HG03558 (cell line): Measurements from ENCODE around the gene C1QA.

ENCODE experiments used
- ATAC-seq: cut with Tn5 transposase; IDR thresholded peaks from one replicate; pipeline ENCODE4 v1.9.1; 2021; ENCODE audit warnings: moderate number of reproducible peaks; ENCODE audit not compliant: unreplicated experiment; ENCODE audit errors: extremely low read depth

Gene C1QA

GRCh38 chr1:22638476-22639234 lies 2.2 kb downstream of the C1QA start:
- ATAC-seq = no peak

GRCh38 chr1:22639286-22639685 lies 2.9 kb downstream of the C1QA start:
- no peak for ATAC-seq

DNA sequence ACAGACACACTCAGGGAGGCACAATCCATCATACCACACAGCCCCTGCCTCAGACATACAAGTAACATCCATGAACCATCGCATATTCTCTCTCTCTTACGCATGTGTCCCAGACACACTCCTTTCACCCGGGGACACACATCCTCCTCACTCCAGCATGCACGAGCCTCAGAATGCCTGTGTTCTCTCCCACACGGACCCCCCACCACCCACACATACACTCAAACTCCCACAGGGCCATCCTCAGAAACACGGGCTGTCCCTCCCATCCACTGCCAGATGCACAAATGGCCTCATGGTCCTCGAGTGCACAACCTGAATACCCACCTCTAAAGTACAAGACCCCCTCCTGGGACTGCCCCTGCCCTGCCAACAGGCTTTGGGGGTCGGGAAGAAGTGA lies 4.8 kb downstream of the C1QA start:
- no peak for ATAC-seq

GRCh38 chr1:22641906-22642636 lies 5.6 kb downstream of the C1QA start:
- ATAC-seq = no peak

- no peak for ATAC-seq
Observed at GRCh38 chr1:22643381-22643780, 7.0 kb downstream of the C1QA start, which contains the start of gene C1QC. TSS of gene C1QC (plus strand) at chr1:22643633. CDS start at chr1:22644024, 391 bp downstream.

- no peak for ATAC-seq
Observed at GRCh38 chr1:22643928-22644327, 7.5 kb downstream of the C1QA start.

DNA sequence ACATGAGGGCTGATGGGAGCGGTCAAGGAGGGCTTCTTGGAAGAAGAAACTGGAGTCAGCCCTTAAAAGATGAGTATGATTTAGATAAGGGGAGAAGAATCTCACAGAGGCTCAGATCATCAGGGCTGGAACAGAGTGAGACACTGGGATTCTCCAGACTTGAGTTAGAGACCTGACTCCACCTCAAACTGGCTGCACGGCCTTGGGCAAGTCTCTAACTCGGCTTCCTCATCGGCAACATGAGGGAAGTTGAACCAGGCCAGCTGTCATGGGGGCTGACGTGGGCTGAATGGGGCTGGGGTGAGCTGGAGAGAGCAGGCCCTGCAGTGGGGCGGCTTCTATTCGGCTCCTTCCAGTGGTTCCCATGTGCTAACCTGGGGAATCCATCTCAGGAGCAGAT lies 9.5 kb downstream of the C1QA start:
- no peak for ATAC-seq

GRCh38 chr1:22646384-22646783 lies 10.0 kb downstream of the C1QA start:
- ATAC-seq = no peak

DNA sequence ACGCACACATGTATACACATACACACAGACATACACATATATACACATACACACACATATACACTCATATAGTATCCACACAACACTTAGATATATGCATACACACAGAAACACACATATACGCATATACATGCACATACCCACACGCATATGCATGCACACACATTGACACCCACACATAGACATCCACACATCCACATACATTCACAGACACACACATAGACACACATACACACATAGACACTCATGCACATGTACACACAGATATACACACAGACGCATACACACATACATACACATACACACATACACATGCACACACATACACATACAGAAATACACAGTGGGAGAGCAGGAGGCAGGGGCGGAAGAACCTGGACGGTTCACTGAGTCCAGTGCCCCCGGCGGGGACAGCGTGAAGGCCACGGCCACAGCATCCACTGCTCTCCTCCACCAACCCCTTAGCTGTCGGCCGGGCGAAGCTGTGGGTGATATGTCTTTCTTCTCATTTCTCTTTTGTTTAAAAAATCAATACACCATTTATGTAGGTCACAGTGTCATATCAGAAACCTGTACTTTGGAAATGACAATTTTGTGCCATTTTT lies 13.8 kb downstream of the C1QA start:
- no peak for ATAC-seq

DNA sequence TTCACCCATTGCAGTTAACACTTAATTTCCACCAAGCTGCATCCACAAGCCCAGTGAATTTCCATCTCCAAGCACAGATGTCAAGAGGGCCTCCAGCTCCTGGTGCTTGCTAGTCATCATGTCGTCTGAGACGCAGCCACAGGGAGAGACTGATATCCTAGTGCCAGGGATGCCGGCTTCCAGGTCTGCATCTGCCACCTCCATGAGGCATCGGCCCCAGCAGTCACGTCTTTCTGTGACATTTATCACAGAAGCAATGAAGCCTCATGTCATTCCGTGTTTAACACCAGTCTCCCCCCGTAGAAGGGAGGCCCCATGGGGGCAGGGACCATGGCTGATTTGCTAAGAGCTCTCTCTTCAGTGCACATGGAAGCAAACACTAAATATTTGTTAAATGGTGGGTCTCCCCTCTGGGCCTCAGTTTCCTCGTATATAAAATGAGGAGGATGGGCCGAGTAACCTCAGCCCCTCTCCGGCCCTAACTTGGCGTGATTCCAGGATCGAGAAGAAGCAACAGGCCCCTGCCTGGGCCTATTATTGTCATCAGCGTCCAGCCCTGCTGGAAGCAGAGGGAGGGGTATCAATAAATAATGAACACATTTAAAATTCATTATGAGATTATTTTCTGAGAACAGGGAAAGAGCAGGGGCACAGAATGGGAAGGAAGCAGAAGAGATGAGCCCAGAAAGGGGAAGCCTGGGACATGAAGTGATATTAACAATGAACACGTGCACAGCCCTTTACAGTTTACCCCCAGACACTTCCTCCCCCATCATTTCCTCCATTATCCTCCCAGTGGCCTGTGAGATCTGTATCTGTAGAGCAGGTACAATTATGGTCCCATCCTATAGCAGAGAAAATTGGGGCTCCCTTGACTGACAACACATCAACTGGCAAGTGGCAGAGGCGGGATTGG lies 15.8 kb downstream of the C1QA start:
- no peak for ATAC-seq

DNA sequence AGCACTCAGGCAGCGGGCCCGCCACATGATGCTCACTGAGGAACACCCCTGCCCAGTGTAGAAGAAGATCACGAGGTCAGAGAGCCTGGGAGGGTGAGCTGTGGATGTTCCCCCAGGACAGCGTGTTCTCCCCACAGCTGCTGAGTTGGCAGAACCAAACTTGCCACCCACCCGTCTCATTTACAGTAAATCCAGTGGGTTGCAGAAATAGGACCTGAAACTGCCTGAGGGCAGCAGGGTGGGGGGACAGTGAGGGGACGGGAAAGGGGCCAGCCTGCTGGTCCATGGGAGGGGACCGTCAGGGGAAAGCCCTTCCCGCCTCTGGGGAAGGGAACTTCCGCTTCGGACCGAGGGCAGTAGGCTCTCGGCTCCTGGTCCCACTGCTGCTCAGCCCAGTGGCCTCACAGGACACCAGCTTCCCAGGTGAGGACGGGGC lies 16.5 kb downstream of the C1QA start, which contains the start of gene C1QB:
C1QB (plus strand) TSS at position 356 of the 436 bp plus-strand sequence. CDS start 6,227 bp downstream, outside the sequence.
- ATAC-seq = no peak

- no peak for ATAC-seq
Observed at GRCh38 chr1:22654692-22655091, 18.3 kb downstream of the C1QA start.

- ATAC-seq = no peak
Observed at GRCh38 chr1:22658385-22659163, 22.1 kb downstream of the C1QA start.

DNA sequence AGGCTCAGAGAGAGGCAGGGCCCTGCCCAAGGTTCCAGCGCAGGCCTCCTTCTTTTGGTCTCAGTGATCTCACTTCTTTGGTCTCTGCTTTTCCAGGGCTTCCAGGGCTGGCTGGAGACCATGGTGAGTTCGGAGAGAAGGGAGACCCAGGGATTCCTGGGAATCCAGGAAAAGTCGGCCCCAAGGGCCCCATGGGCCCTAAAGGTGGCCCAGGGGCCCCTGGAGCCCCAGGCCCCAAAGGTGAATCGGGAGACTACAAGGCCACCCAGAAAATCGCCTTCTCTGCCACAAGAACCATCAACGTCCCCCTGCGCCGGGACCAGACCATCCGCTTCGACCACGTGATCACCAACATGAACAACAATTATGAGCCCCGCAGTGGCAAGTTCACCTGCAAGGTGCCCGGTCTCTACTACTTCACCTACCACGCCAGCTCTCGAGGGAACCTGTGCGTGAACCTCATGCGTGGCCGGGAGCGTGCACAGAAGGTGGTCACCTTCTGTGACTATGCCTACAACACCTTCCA lies 24.4 kb downstream of the C1QA start:
- ATAC-seq = no peak

- no peak for ATAC-seq
Observed at GRCh38 chr1:22661880-22662279, 25.5 kb downstream of the C1QA start.

DNA sequence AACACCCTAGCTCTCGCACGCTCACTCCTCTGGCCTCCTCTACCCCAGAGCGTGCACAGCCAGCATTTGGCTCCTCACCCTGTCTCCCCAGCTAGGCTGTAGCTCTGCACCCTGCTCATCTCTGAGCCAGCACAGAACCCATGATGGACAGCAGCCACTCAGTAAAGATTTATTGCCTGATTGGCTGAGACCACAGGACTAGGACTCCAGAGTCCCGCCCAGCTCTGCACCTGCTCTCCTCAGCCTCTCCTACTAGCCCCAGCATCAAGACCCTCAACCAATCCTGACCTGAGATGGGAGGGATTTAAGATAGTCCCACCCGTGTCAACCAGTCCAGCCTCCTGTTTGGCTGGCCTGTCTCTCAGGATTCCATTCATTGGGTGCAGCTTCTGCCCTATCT lies 25.9 kb downstream of the C1QA start:
- ATAC-seq = no peak

DNA sequence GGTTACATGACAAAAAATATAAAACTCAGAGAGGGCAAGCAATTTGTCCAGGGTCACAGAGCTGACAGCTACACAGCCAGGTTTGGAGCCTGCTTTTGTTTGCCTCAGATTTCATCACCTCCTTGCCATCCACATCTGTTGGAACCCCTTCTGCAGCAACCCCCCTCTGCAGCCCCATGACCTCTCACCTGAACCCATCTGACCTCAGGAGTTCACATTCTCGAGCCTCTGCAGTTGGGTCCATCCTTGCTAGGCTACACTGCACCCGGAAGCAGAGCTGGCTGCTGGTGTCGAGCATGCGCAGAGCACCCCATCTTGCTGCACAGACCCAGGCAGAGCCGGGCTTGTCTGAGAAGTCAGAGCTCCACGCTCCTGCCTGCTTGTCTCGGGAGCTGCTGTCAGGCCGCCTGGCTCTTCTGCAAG lies 26.6 kb downstream of the C1QA start:
- ATAC-seq = no peak

DNA sequence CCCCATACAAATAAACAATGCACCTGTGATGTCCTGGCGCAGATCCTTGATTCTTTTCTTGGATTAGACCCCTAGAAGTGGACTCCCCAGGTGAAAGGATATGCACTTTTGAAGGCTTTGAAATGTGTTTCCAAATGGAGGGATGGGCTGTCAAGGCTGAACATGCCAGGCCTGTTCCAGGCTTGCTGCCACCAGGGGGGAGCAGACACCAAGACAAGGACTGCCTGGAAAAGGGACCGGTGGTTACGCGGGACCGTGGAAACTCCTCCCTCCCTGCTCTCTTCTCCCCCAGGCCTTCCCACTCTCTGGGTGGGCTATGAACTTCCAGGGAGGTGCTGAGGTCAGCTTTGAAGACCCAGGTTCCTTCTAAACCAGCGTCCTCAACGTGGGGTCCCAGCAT lies 29.3 kb downstream of the C1QA start:
- no peak for ATAC-seq

- ATAC-seq = no peak
Observed at GRCh38 chr1:22666412-22666811, 30.0 kb downstream of the C1QA start.
